HepG2 (cell line): ENCODE data around the gene EFNA4. TPM values are rescaled to one million over a fixed set of nuclear protein-coding genes. Genes with fewer than 3 reads are reported as not detected.
A peak's percentile ranks its signal among the peaks of the same experiment; 100 is the strongest.

Experiments used
- AGO1 ChIP-seq: fragments of 200-400 bp; formaldehyde crosslinking; IDR thresholded peaks from 2 replicates; pipeline ENCODE4 v1.6.1; 2017; ENCODE audit warnings: mild to moderate bottlenecking, low read depth, low read length, moderate library complexity; ENCODE audit not compliant: poor library complexity, severe bottlenecking
- ARNT2 ChIP-seq: sonication (generic); formaldehyde crosslinking; IDR thresholded peaks from 2 replicates; pipeline ENCODE4 v1.8.0; 2022; ENCODE audit warnings: mild to moderate bottlenecking, low read depth, missing genetic modification reagents, moderate library complexity
- ATM ChIP-seq: fragments of 450-650 bp; IDR thresholded peaks from 2 replicates; pipeline ENCODE4 v1.7.1; 2017; ENCODE audit warnings: mild to moderate bottlenecking, borderline replicate concordance
- E2F5 ChIP-seq: sonication (generic); formaldehyde crosslinking; conservative IDR thresholded peaks from 2 replicates; pipeline ENCODE4 v1.4.0; 2020; ENCODE audit warnings: missing genetic modification reagents
- GABPA ChIP-seq, 2 experiments: IDR thresholded peaks; 2 replicates each; pipeline ENCODE4 v1.6.1; 2011 to 2016; ENCODE audit warnings: low read depth in 2 of 2, low read length in 1 of 2, missing biosample characterization in 1 of 2, missing genetic modification characterization in 1 of 2
- GABPB1 ChIP-seq: IDR thresholded peaks from 2 replicates; pipeline ENCODE4 v1.6.1; 2016; ENCODE audit warnings: mild to moderate bottlenecking, missing genetic modification reagents, moderate library complexity, missing compliant biosample characterization
- KMT2B ChIP-seq: IDR thresholded peaks from 2 replicates; pipeline ENCODE4 v1.6.1; 2016; ENCODE audit warnings: missing genetic modification reagents, missing compliant biosample characterization
- MEIS1 ChIP-seq: sonication (generic); formaldehyde crosslinking; IDR thresholded peaks from 2 replicates; pipeline ENCODE4 v1.9.0; 2021; ENCODE audit warnings: mild to moderate bottlenecking, missing genetic modification reagents, moderate library complexity, borderline replicate concordance
- NFATC3 ChIP-seq: sonication (generic); formaldehyde crosslinking; IDR thresholded peaks from 2 replicates; pipeline ENCODE4 v1.5.1; 2020; ENCODE audit warnings: mild to moderate bottlenecking, missing genetic modification reagents
- PAF1 ChIP-seq: IDR thresholded peaks from 2 replicates; pipeline ENCODE4 v1.6.1; 2016; ENCODE audit warnings: missing genetic modification reagents, missing compliant biosample characterization
- POLR2G ChIP-seq: fragments of 200-400 bp; formaldehyde crosslinking; IDR thresholded peaks from 2 replicates; pipeline ENCODE4 v1.6.1; 2018; ENCODE audit warnings: mild to moderate bottlenecking, low read depth, low read length, moderate library complexity
- SATB2 ChIP-seq: sonication (generic); formaldehyde crosslinking; IDR thresholded peaks from 2 replicates; pipeline ENCODE4 v1.5.0; 2020; ENCODE audit warnings: missing genetic modification reagents
- SOX5 ChIP-seq: IDR thresholded peaks from 2 replicates; pipeline ENCODE4 v1.6.1; 2016; ENCODE audit warnings: borderline replicate concordance
- TBX2 ChIP-seq: sonication (generic); formaldehyde crosslinking; IDR thresholded peaks from 2 replicates; pipeline ENCODE4 v1.5.0; 2020; ENCODE audit warnings: missing genetic modification reagents, mild to moderate bottlenecking, borderline replicate concordance
- ZGPAT ChIP-seq: IDR thresholded peaks from 2 replicates; pipeline ENCODE4 v1.6.1; 2016; ENCODE audit warnings: mild to moderate bottlenecking
- ZHX1 ChIP-seq: sonication (generic); formaldehyde crosslinking; IDR thresholded peaks from 2 replicates; pipeline ENCODE4 v1.8.1; 2022; ENCODE audit warnings: low read depth, mild to moderate bottlenecking, missing genetic modification reagents
- ZNF281 ChIP-seq: sonication (generic); formaldehyde crosslinking; IDR thresholded peaks from 2 replicates; pipeline ENCODE4 v1.4.0; 2020; ENCODE audit warnings: missing genetic modification reagents, borderline replicate concordance
- ZNF790 ChIP-seq: sonication (generic); formaldehyde crosslinking; IDR thresholded peaks from 2 replicates; pipeline ENCODE4 v1.8.0; 2022; ENCODE audit warnings: missing genetic modification reagents, mild to moderate bottlenecking, borderline replicate concordance
- polyA plus RNA-seq, 8 experiments: library from polyadenylated mRNA; depleted of rRNA in 3 of 8; stranded (reverse) in 7 of 8; unstranded in 1 of 8; fragments of >200 nt; fragmentation: Illumina TruSeq in 4 of 8; extraction: Trizol in 4 of 8; gene quantifications; 2 replicates each; pipeline versions ENCODE4 v1.2.1 to v1.2.3, GENCODE V29; 2011 to 2016; ENCODE audit warnings: low read depth in 4 of 8, missing spikeins in 1 of 8, mixed read lengths in 1 of 8; ENCODE audit not compliant: insufficient read depth in 1 of 8
- total RNA-seq, 5 experiments: library from RNA; depleted of rRNA; stranded (reverse); fragments of >200 nt; fragmentation: Illumina TruSeq; extraction: Trizol; gene quantifications; 2 replicates each; pipeline ENCODE4 v1.2.3, GENCODE V29; 2016; ENCODE audit warnings: low read depth in 1 of 5

Gene EFNA4
- total and polyA plus RNA-seq, 2 of the 13 experiments (the other 11 are each of a cell fraction or from before 2014, with no cell fraction given), result 12.0 to 17.2 TPM

- no peak for TF ChIP-seq ZHX1 (CRISPR knock-in tag)
- peak; percentile 43; the same call in 1 of the 2 replicates for TF ChIP-seq ZNF281 (CRISPR knock-in tag)
- TF ChIP-seq E2F5, result 0 out of 2 replicates have a peak, but pooled peaks have one; percentile 35
- TF ChIP-seq NFATC3 (CRISPR knock-in tag), result no peak
- 0 out of 2 replicates have a peak, but pooled peaks have one; percentile 19 for TF ChIP-seq ZGPAT (CRISPR knock-in tag)
- TF ChIP-seq ATM, result no peak
- no peak; the same call in 1 of the 2 replicates for TF ChIP-seq SOX5
- TF ChIP-seq GABPB1, result peak; percentile 41; the same call in 1 of the 2 replicates
- TF ChIP-seq ARNT2, result no peak
- TF ChIP-seq ZNF790, result no peak
- TF ChIP-seq POLR2G, result peak; percentile 48; the same call in 1 of the 2 replicates
- TF ChIP-seq PAF1 (CRISPR knock-in tag), result no peak
- TF ChIP-seq KMT2B (CRISPR knock-in tag), result no peak
- peak; percentile 79 for TF ChIP-seq AGO1
- no peak for TF ChIP-seq SATB2 (CRISPR knock-in tag)
- peak; percentile 60; the same call in 1 of the 2 replicates for TF ChIP-seq TBX2
- TF ChIP-seq GABPA (IDR thresholded peaks at IDR 0.05; ENCODE audit: low read depth, low read length), result no peak
- no peak for TF ChIP-seq GABPA (CRISPR knock-in tag; IDR thresholded peaks at IDR 0.05; ENCODE audit: low read depth)
- TF ChIP-seq MEIS1 (CRISPR knock-in tag), result no peak
These were observed 7.4 kb downstream of the EFNA4 start (continued) for GRCh38 chr1:155070721-155071569.
